Measurements from ENCODE around the gene TULP1. TPM values are rescaled to one million over a fixed set of nuclear protein-coding genes. Genes with fewer than 3 reads are reported as not detected.

Gene TULP1
- total RNA-seq, 1 experiment from 2014 or later = not detected

DNA sequence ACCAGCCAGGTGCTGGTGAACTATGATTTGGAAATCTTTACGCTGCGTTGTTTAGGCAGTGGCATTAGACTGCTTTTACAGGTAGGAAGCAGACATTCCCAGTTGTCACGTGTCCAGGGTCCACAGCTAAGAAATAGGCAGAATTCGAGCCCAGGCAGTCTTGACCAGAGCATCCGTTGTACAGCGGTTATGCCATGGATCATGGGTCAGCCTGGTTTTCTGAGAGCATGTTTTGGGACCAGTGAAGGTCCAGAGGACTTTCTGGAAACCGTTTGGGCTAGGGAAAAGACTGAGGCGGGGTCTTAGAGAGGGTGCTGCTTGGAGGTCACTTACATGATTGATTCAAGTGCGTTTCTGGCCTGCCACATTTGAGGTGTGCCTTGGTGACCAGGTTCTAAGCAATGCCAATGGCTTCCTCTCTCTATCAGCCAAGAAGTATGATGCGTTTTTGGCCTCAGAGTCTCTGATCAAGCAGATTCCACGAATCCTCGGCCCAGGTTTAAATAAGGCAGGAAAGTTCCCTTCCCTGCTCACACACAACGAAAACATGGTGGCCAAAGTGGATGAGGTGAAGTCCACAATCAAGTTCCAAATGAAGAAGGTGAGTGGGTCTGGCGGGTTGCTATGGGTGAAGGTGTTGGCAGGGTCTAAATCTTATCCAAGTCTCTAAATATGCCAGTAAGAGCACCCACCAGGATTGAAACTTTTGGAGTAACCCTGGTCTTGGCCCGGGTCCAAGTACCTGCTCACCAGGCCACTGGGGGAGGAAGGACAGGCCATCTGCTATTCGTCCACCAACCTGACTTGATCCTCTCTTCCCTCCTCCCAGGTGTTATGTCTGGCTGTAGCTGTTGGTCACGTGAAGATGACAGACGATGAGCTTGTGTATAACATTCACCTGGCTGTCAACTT lies 42.7 kb downstream of the TULP1 start:
- peaks cover 47% of the 10 kb centered on the region for H3K36me3 ChIP-seq (ENCODE audit: low read depth, low read length)
- peak overlapping the region; percentile 82 for H3K4me3 ChIP-seq (ENCODE audit: low read length)
- DNase-seq (peak; percentile 54), ATAC-seq (no peak)
- no peaks in the 10 kb centered on the region for H3K27me3 ChIP-seq (ENCODE audit: low read length)
- H3K27ac ChIP-seq (ENCODE audit: low read length) = peak overlapping the region; percentile 81; the same call in 1 of the 2 replicates
- CTCF ChIA-PET = no interaction called here
- no peak for TF ChIP-seq EZH2 (IDR thresholded peaks at IDR 0.05; ENCODE audit: low read length, unreplicated experiment)
- TF ChIP-seq, protein P1, sequence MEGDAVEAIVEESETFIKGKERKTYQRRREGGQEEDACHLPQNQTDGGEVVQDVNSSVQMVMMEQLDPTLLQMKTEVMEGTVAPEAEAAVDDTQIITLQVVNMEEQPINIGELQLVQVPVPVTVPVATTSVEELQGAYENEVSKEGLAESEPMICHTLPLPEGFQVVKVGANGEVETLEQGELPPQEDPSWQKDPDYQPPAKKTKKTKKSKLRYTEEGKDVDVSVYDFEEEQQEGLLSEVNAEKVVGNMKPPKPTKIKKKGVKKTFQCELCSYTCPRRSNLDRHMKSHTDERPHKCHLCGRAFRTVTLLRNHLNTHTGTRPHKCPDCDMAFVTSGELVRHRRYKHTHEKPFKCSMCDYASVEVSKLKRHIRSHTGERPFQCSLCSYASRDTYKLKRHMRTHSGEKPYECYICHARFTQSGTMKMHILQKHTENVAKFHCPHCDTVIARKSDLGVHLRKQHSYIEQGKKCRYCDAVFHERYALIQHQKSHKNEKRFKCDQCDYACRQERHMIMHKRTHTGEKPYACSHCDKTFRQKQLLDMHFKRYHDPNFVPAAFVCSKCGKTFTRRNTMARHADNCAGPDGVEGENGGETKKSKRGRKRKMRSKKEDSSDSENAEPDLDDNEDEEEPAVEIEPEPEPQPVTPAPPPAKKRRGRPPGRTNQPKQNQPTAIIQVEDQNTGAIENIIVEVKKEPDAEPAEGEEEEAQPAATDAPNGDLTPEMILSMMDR (conservative IDR thresholded peaks at IDR 0.05; ENCODE audit: low read depth, low read length) = no peak
- no peak for TF ChIP-seq EZH2phosphoT487 (IDR thresholded peaks at IDR 0.05; ENCODE audit: borderline replicate concordance, low read length)
- peaks cover 27% of the 10 kb centered on the region for H3K4me1 ChIP-seq (ENCODE audit: insufficient read depth, low read length)
- intact Hi-C loops (cut with micrococcal nuclease) = loop anchor here (2.0 kb wide), 1 partner anchor 15 kb away; no protein-coding TSS in a partner anchor
- no peak overlapping the region for H2AFZ ChIP-seq (ENCODE audit: low read length)
- H3K79me2 ChIP-seq (ENCODE audit: low read length) = peaks cover 45% of the 10 kb centered on the region
- BruUV-seq (replicated peaks) = no TSS peak
- no peaks in the 10 kb centered on the region for H3K9me3 ChIP-seq (ENCODE audit: low read length)
- peaks cover 52% of the 10 kb centered on the region for H4K20me1 ChIP-seq (ENCODE audit: low read length)
- peak overlapping the region; percentile 100 for H3K9ac ChIP-seq (ENCODE audit: low read length)
- POLR2A ChIA-PET (ENCODE audit: unreplicated experiment) = interaction anchor here (0.6 kb wide), 1 partner anchor 26 kb away, joined by 4 read pairs; no protein-coding TSS in a partner anchor
- no peaks in the 10 kb centered on the region for H3K9me2 ChIP-seq (replicated peaks; ENCODE audit: low read length)
- peaks cover 41% of the 10 kb centered on the region for H3F3A ChIP-seq (ENCODE audit: low read length, unreplicated experiment)
- H3K4me2 ChIP-seq (ENCODE audit: low read length) = peak overlapping the region; percentile 99

DNA sequence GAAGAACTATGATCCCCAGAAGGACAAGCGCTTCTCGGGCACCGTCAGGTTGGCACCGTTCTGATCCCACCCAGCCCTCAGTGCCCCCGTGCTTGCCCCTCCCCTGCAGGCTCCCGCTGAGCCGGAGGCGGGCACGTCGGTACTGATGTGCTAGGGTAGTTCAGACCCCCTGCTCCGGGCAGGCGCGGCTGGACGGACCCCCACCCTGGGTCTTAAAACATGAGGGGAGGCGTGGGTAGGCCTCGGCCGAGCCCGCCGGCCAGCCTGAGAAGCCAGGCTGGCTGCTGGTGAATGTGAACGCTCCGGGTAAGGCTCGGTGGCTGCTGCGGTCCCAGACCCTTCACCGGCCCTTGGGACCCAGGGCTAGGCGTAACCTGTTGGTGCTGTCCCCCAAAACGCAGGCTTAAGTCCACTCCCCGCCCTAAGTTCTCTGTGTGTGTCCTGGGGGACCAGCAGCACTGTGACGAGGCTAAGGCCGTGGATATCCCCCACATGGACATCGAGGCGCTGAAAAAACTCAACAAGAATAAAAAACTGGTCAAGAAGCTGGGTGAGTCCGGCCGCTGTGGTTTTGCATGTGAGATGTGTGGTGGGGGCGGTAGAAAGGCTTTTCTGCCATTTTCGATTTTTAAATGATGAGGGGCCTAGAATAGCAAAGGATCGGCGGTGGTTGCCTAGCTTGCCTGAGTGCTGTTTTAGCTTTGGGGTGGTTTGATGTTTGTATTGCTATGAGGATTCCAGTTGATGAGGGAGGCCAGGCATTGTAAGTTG lies 43.5 kb downstream of the TULP1 start:
- no peak for DNase-seq
- Histone ChIP-seq H3K4me1 (ENCODE audit: insufficient read depth, low read length) (peaks cover 27% of the 10 kb centered on the region), H3F3A (ENCODE audit: low read length, unreplicated experiment) (peaks cover 41% of the 10 kb centered on the region), H3K27me3 (ENCODE audit: low read length) (no peaks in the 10 kb centered on the region), H3K36me3 (ENCODE audit: low read depth, low read length) (peaks cover 47% of the 10 kb centered on the region), H3K9me3 (ENCODE audit: low read length) (no peaks in the 10 kb centered on the region), H3K9me2 (replicated peaks; ENCODE audit: low read length) (no peaks in the 10 kb centered on the region), H4K20me1 (ENCODE audit: low read length) (peaks cover 52% of the 10 kb centered on the region), H3K4me2 (ENCODE audit: low read length) (peak overlapping the region; percentile 99), H3K9ac (ENCODE audit: low read length) (peak overlapping the region; percentile 100), H3K79me2 (ENCODE audit: low read length) (peaks cover 45% of the 10 kb centered on the region), H3K27ac (ENCODE audit: low read length) (peak overlapping the region; percentile 81), H2AFZ (ENCODE audit: low read length) (no peak overlapping the region), H3K4me3 (ENCODE audit: low read length) (peak overlapping the region; percentile 82)
- no peak for ATAC-seq
- TF ChIP-seq, protein P1 (conservative IDR thresholded peaks at IDR 0.05; ENCODE audit: low read depth, low read length) = no peak
- TF ChIP-seq EZH2phosphoT487 (IDR thresholded peaks at IDR 0.05; ENCODE audit: borderline replicate concordance, low read length) (no peak), EZH2 (IDR thresholded peaks at IDR 0.05; ENCODE audit: low read length, unreplicated experiment) (no peak)
- POLR2A ChIA-PET (ENCODE audit: unreplicated experiment) = no interaction called here
- intact Hi-C loops (cut with micrococcal nuclease) = loop anchor here (1.0 to 2.0 kb wide), 3 partner anchors 16 to 172 kb away; partner anchors contain the start of genes DEF6 and PPARD
- no TSS peak for BruUV-seq (replicated peaks)
- CTCF ChIA-PET = interaction anchor here (0.7 kb wide), 1 partner anchor 27 kb away, joined by 3 read pairs; no protein-coding TSS in a partner anchor
